ENCODE measurements around the gene ZBTB8OS.
"Not testable (repeated sequence)": the region's sequence is repeated elsewhere in the genome, so short reads cannot be mapped to it uniquely, and the experiment has no call there.

Gene ZBTB8OS

GRCh38 chr1:32635508-32636277, 14.7 kb downstream of the ZBTB8OS start:
- peak overlapping the region; percentile 46 for H3K27ac Mint-ChIP-seq
- no peaks in the 10 kb centered on the region for H3K27me3 Mint-ChIP-seq (ENCODE audit: low read depth)
- H3K4me3 Mint-ChIP-seq = no peak overlapping the region
- peaks cover 8% of the 10 kb centered on the region for H3K4me1 Mint-ChIP-seq (ENCODE audit: low read depth)
- H3K36me3 Mint-ChIP-seq (ENCODE audit: low read depth) = peaks cover 29% of the 10 kb centered on the region
- H3K9me3 Mint-ChIP-seq = no peaks in the 10 kb centered on the region

- H3K36me3 Mint-ChIP-seq (ENCODE audit: low read depth) = peaks cover 33% of the 10 kb centered on the region
- H3K27me3 Mint-ChIP-seq (ENCODE audit: low read depth) = no peaks in the 10 kb centered on the region
- H3K4me3 Mint-ChIP-seq = no peak overlapping the region
- H3K9me3 Mint-ChIP-seq = no peaks in the 10 kb centered on the region
- H3K27ac Mint-ChIP-seq = no peak overlapping the region
- peaks cover 11% of the 10 kb centered on the region for H3K4me1 Mint-ChIP-seq (ENCODE audit: low read depth)
These were observed 17.5 kb downstream of the ZBTB8OS start for GRCh38 chr1:32632829-32633228.

DNA sequence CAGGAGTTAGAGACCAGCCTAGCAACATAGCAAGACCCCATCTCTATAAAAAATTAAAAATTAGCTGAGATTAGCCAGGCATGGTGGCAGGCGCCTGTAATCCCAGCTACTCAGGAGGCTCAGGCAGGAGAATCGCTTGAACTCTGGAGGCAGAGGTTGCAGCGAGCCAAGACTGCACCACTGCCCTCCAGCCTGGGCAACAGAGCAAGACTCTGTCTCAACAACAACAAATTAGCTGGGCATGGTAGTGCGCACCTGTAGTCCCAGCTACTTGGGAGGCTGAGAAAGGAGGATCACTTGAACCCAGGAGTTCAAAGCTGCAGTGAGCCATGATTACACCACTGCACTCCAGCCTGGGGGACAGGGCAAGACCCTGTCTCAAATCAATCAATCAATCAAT, 20.2 kb downstream of the ZBTB8OS start:
- H3K36me3 Mint-ChIP-seq (ENCODE audit: low read depth) = peaks cover 35% of the 10 kb centered on the region
- not testable (repeated sequence) for H3K27ac Mint-ChIP-seq; H3K9me3 Mint-ChIP-seq; H3K4me3 Mint-ChIP-seq; H3K27me3 Mint-ChIP-seq (ENCODE audit: low read depth)
- H3K4me1 Mint-ChIP-seq (ENCODE audit: low read depth) = peaks cover 19% of the 10 kb centered on the region

GRCh38 chr1:32627596-32628162, 22.7 kb downstream of the ZBTB8OS start:
- Mint-ChIP-seq H3K27ac (peak overlapping the region; percentile 91), H3K27me3 (ENCODE audit: low read depth) (no peaks in the 10 kb centered on the region), H3K9me3 (no peaks in the 10 kb centered on the region), H3K4me1 (ENCODE audit: low read depth) (peaks cover 29% of the 10 kb centered on the region), H3K4me3 (peak overlapping the region; percentile 48), H3K36me3 (ENCODE audit: low read depth) (peaks cover 39% of the 10 kb centered on the region)

DNA sequence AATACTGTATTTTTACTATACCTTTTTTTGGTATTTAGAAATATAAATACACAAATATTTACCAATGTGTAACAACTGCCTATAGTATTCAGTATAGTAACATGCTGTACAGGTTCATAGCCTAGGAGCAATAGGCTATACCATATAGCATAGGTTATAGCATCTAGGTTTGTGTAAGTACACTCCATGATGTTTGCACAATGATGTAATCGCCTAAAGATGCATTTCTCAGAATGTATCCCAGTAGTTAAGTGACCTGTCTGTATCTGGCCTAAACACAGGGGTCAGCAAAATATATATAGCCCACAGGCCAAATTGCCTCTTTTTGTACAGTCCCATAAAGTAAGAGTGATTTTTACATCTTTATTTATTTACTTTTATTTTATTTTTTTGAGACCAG, 24.2 kb downstream of the ZBTB8OS start:
- Mint-ChIP-seq H3K4me3 (no peak overlapping the region), H3K27ac (no peak overlapping the region), H3K9me3 (no peaks in the 10 kb centered on the region), H3K36me3 (ENCODE audit: low read depth) (peaks cover 40% of the 10 kb centered on the region), H3K4me1 (ENCODE audit: low read depth) (peaks cover 29% of the 10 kb centered on the region), H3K27me3 (ENCODE audit: low read depth) (no peaks in the 10 kb centered on the region)

DNA sequence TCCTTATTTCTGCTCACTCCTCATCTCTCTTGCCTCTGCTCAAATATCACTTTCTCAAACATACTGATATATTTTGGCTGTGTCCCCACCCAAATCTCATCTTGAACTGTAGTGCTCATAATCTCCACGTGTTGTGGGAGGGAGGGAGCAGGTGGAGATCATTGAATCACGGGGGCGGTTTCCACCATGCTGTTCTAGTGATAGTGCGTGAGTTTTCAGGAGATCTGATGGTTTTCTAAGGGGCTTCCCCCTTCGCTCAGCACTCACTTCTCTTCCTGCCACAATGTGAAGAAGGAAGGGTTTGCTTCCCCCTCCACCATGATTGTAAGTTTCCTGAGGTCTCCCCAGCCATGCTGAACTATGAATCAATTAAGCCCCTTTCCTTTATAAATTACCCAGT, 26.6 kb downstream of the ZBTB8OS start:
- H3K36me3 Mint-ChIP-seq (ENCODE audit: low read depth) = peaks cover 39% of the 10 kb centered on the region
- H3K4me3 Mint-ChIP-seq = no peak overlapping the region
- no peak overlapping the region for H3K27ac Mint-ChIP-seq
- peaks cover 32% of the 10 kb centered on the region for H3K4me1 Mint-ChIP-seq (ENCODE audit: low read depth)
- no peaks in the 10 kb centered on the region for H3K9me3 Mint-ChIP-seq
- no peaks in the 10 kb centered on the region for H3K27me3 Mint-ChIP-seq (ENCODE audit: low read depth)

GRCh38 chr1:32622806-32623681, 27.3 kb downstream of the ZBTB8OS start:
- peaks cover 39% of the 10 kb centered on the region for H3K36me3 Mint-ChIP-seq (ENCODE audit: low read depth)
- peaks cover 32% of the 10 kb centered on the region for H3K4me1 Mint-ChIP-seq (ENCODE audit: low read depth)
- H3K27ac Mint-ChIP-seq = peak overlapping the region; percentile 1
- no peaks in the 10 kb centered on the region for H3K9me3 Mint-ChIP-seq
- no peaks in the 10 kb centered on the region for H3K27me3 Mint-ChIP-seq (ENCODE audit: low read depth)
- no peak overlapping the region for H3K4me3 Mint-ChIP-seq

- no peak overlapping the region for H3K27ac Mint-ChIP-seq
- H3K36me3 Mint-ChIP-seq (ENCODE audit: low read depth) = peaks cover 33% of the 10 kb centered on the region
- H3K27me3 Mint-ChIP-seq (ENCODE audit: low read depth) = no peaks in the 10 kb centered on the region
- no peaks in the 10 kb centered on the region for H3K9me3 Mint-ChIP-seq
- peaks cover 25% of the 10 kb centered on the region for H3K4me1 Mint-ChIP-seq (ENCODE audit: low read depth)
- H3K4me3 Mint-ChIP-seq = no peak overlapping the region
These were observed 28.1 kb downstream of the ZBTB8OS start for GRCh38 chr1:32622205-32622604.

DNA sequence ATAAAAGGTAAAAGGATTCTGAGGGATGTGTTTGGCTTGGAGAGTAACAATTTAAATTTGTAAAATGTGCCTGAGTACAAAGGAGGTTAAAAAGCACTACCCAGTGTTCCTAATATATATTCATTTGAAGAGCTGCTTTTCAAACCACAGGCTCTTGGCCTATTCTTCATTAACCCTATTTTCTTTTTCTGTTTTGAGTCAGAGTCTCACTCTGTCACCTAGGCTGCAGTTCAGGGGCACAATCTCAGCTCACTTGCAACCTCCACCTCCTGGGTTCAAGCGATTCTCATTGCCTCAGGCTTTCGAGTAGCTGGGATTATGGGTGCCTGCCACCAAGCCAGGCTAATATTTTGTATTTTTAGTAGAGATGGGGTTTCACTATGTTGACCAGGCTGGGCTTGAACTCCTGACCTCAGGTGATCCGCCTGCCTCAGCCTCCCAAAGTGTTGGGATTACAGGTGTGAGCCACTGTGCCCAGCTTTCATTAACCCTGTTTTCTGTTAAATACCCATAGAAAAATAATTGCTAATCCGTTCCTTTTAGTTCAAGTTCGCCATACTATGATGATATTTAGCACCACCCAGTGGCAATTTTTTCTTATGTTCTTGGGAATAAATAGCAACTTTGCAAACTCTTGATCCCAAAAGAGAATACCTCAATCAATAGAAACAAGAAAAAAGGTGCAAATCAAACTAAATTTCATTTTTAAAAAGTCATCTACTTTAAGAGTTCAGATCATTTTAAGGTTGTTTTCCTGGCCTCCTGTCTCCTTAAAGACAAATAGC, 30.5 kb downstream of the ZBTB8OS start:
- no peaks in the 10 kb centered on the region for H3K9me3 Mint-ChIP-seq
- no peaks in the 10 kb centered on the region for H3K27me3 Mint-ChIP-seq (ENCODE audit: low read depth)
- no peak overlapping the region for H3K27ac Mint-ChIP-seq
- H3K36me3 Mint-ChIP-seq (ENCODE audit: low read depth) = peaks cover 28% of the 10 kb centered on the region
- H3K4me1 Mint-ChIP-seq (ENCODE audit: low read depth) = peaks cover 21% of the 10 kb centered on the region
- no peak overlapping the region for H3K4me3 Mint-ChIP-seq

- no peaks in the 10 kb centered on the region for H3K9me3 Mint-ChIP-seq
- peaks cover 15% of the 10 kb centered on the region for H3K4me1 Mint-ChIP-seq (ENCODE audit: low read depth)
- H3K27ac Mint-ChIP-seq = no peak overlapping the region
- no peak overlapping the region for H3K4me3 Mint-ChIP-seq
- peaks cover 20% of the 10 kb centered on the region for H3K36me3 Mint-ChIP-seq (ENCODE audit: low read depth)
- H3K27me3 Mint-ChIP-seq (ENCODE audit: low read depth) = no peaks in the 10 kb centered on the region
These were observed 31.6 kb downstream of the ZBTB8OS start for GRCh38 chr1:32618673-32619221.

GRCh38 chr1:32613472-32613871, 36.9 kb downstream of the ZBTB8OS start:
- Mint-ChIP-seq H3K4me1 (ENCODE audit: low read depth) (peaks cover 5% of the 10 kb centered on the region), H3K9me3 (no peaks in the 10 kb centered on the region), H3K36me3 (ENCODE audit: low read depth) (peaks cover 1% of the 10 kb centered on the region), H3K4me3 (peak overlapping the region; percentile 15), H3K27me3 (ENCODE audit: low read depth) (no peaks in the 10 kb centered on the region), H3K27ac (no peak overlapping the region)

DNA sequence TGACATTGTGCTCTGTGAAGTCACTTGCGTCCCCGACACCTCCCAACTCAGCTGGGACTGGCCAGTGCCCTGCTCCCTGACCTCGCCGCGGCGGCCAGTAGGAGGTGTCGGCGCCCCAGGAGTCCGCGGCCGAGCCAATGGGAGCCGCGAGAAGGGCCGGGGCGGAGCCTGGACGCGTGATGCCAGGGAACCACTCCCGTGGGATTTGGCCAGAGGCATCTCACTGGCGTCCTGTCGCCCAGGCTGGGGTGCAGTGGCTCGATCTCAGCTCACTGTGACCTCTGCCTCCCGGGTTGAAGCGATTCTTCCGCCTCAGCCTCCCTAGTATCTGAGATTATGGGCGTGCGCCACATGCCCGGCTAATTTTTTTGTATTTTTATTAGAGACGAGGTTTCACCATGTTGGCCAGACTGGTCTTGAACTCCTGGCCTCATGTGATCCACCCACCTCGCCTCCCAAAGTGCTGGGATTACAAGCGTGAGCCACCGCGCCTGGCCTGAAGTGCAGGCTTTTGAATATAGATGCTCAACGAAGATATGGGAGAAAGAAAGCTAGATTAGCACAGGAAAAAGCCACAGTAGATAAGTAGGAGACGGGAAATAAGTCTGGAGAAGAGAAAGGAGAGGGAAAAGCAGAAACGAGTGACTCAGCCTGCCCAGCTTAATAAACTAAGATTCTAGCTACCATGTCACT, 38.0 kb downstream of the ZBTB8OS start:
- peaks cover 5% of the 10 kb centered on the region for H3K4me1 Mint-ChIP-seq (ENCODE audit: low read depth)
- no peaks in the 10 kb centered on the region for H3K9me3 Mint-ChIP-seq
- H3K27me3 Mint-ChIP-seq (ENCODE audit: low read depth) = no peaks in the 10 kb centered on the region
- H3K36me3 Mint-ChIP-seq (ENCODE audit: low read depth) = peaks cover 1% of the 10 kb centered on the region
- H3K4me3 Mint-ChIP-seq = peak overlapping the region; percentile 59
- no peak overlapping the region for H3K27ac Mint-ChIP-seq

GRCh38 chr1:32611859-32612188, 38.5 kb downstream of the ZBTB8OS start:
- Mint-ChIP-seq H3K4me3 (peak overlapping the region; percentile 59), H3K27me3 (ENCODE audit: low read depth) (no peaks in the 10 kb centered on the region), H3K36me3 (ENCODE audit: low read depth) (peaks cover 1% of the 10 kb centered on the region), H3K27ac (no peak overlapping the region), H3K4me1 (ENCODE audit: low read depth) (peaks cover 5% of the 10 kb centered on the region), H3K9me3 (no peaks in the 10 kb centered on the region)

All from T-helper 1 cell treated with Interleukin-12 subunit alpha and Interleukin-12 subunit beta and Interleukin-4 antibody, amounts not matched to agents 30 μg/mL and 1 μg/mL, for 36 hours (primary cell).